MG63 (cell line): Measurements from ENCODE around the gene LYG1. TPM values are rescaled to one million over a fixed set of nuclear protein-coding genes. Genes with fewer than 3 reads are reported as not detected.

ENCODE experiments used
- total RNA-seq: library from RNA; depleted of rRNA; stranded (reverse); fragments of >200 nt; shearing (Covaris generic); gene quantifications from 2 replicates; pipeline ENCODE4 v1.2.3, GENCODE V29; 2014; ENCODE audit warnings: low replicate concordance; rRNA removed

LYG1 gene
- total RNA-seq, 1 experiment from 2014 or later, result not detected

Other genes with a start within 250 kb of the LYG1 start
- gene C2orf15, start 159.5 kb downstream of the LYG1 start, total RNA-seq, result not detected in 2 replicates
- gene TSGA10, start 146.3 kb downstream of the LYG1 start, total RNA-seq, result not detected in 2 replicates
- 3.3 and 4.2 TPM in 2 replicates for gene LIPT1, start 146.2 kb downstream of the LYG1 start, total RNA-seq
- gene MITD1, start 120.1 kb downstream of the LYG1 start, total RNA-seq, result 29.7 and 50.8 TPM in 2 replicates
- gene MRPL30, start 120.0 kb downstream of the LYG1 start, total RNA-seq, result 50.3 and 59.7 TPM in 2 replicates
- gene LYG2, start 45.5 kb downstream of the LYG1 start, total RNA-seq, result not detected in 2 replicates
- gene TXNDC9, start 35.1 kb upstream of the LYG1 start, total RNA-seq, result 92.3 and 129 TPM in 2 replicates
- 3.6 and 4.7 TPM in 2 replicates for gene EIF5B, start 36.2 kb upstream of the LYG1 start, total RNA-seq
- 10.9 and 11.7 TPM in 2 replicates for gene REV1, start 188.8 kb upstream of the LYG1 start, total RNA-seq